Adipocyte (in vitro differentiated cells): ENCODE results near the gene RPS21.

Experiments
- DNase-seq: peaks from one replicate; pipeline ENCODE4 v3.0.0-alpha.2; 2015; ENCODE audit warnings: low read depth
- H3K27me3 ChIP-seq: replicated peaks from 2 replicates; pipeline ENCODE4 v1.7.0; 2013; ENCODE audit warnings: mild to moderate bottlenecking, low read length, moderate library complexity; ENCODE audit not compliant: control insufficient read depth, insufficient read depth
- H3K36me3 ChIP-seq: 2 replicates; pipeline ENCODE4 v1.7.0; 2013; ENCODE audit warnings: low read length, mild to moderate bottlenecking, moderate library complexity; ENCODE audit not compliant: control insufficient read depth, insufficient read depth, severe bottlenecking
- H3K4me1 ChIP-seq: 2 replicates; pipeline ENCODE4 v1.7.0; 2013; ENCODE audit warnings: mild to moderate bottlenecking, low read length, moderate library complexity; ENCODE audit not compliant: control insufficient read depth, insufficient read depth
- H3K4me3 ChIP-seq: 2 replicates; pipeline ENCODE4 v1.7.0; 2013; ENCODE audit warnings: mild to moderate bottlenecking, low read length, moderate library complexity
- H3K9ac ChIP-seq: 2 replicates; pipeline ENCODE4 v1.7.0; 2013; ENCODE audit warnings: mild to moderate bottlenecking, low read length, moderate library complexity
- H3K9me3 ChIP-seq: 2 replicates; pipeline ENCODE4 v1.7.0; 2013; ENCODE audit warnings: mild to moderate bottlenecking, low read length, moderate library complexity; ENCODE audit not compliant: control insufficient read depth

Gene RPS21

DNA sequence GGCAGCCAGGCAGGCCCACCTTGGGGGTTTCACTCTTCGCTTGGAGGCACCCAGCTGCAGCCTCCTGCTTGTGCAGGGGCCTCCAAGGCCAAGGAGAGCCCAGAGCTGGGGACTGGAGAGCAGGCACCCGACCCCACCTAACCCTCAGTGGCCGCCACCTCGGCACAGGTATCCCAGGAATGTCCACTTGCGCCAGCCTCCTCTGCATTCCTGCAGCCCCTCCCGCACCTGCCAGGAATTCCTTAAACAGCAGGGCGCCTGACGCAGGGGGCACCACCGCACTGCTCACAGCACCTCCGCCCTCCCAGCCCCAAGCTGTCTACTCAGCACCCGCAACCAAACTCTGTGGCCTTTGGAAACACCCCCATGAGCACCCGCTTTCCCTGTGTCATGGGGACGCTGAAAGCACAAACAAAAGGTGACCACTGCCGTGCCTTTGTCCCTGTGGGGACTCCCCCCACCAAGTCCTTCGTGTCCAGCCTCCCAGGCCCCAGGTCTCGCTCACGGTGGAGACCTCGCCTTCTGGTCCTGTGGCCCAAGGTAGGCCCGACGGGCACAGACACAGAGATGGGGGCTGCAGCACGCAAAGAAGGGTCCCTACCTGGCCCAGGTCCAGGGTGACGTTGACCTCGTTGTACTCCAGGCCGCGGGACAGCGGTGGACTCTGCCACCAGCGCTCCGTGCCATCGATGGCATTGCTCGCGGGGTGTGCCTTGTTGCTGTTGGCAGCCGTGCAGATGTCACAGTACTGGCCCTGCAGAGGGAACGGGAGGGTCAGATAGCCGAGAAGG is 24.9 kb upstream of the RPS21 start:
- DNase-seq: no peak
- Histone ChIP-seq H3K9me3 (no peaks in the 10 kb centered on the region), H3K27me3 (no peaks in the 10 kb centered on the region), H3K36me3 (no peaks in the 10 kb centered on the region), H3K9ac (no peak overlapping the region), H3K4me1 (peaks cover 25% of the 10 kb centered on the region), H3K4me3 (no peak overlapping the region)

DNA sequence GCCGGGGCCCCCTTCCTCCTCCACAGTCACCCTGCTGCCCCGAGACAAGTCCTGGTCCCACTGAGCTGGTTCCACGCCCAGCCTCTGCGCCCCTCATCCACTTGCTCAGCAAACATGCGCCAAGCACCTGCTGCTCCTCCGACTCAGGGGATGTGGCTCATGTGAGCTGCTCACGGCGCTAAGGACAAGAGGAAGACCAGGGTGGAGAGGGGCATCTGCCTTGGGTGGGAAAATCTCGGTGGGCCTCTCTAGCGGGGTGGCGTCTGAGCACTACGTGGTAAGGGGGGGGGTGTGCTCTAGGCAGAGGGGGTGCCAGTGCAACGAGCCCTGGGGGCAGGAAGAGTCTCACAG is 24.3 kb upstream of the RPS21 start:
- Histone ChIP-seq H3K9ac (no peak overlapping the region), H3K4me1 (peaks cover 21% of the 10 kb centered on the region), H3K27me3 (no peaks in the 10 kb centered on the region), H3K9me3 (no peaks in the 10 kb centered on the region), H3K4me3 (no peak overlapping the region), H3K36me3 (no peaks in the 10 kb centered on the region)
- DNase-seq: no peak

DNA sequence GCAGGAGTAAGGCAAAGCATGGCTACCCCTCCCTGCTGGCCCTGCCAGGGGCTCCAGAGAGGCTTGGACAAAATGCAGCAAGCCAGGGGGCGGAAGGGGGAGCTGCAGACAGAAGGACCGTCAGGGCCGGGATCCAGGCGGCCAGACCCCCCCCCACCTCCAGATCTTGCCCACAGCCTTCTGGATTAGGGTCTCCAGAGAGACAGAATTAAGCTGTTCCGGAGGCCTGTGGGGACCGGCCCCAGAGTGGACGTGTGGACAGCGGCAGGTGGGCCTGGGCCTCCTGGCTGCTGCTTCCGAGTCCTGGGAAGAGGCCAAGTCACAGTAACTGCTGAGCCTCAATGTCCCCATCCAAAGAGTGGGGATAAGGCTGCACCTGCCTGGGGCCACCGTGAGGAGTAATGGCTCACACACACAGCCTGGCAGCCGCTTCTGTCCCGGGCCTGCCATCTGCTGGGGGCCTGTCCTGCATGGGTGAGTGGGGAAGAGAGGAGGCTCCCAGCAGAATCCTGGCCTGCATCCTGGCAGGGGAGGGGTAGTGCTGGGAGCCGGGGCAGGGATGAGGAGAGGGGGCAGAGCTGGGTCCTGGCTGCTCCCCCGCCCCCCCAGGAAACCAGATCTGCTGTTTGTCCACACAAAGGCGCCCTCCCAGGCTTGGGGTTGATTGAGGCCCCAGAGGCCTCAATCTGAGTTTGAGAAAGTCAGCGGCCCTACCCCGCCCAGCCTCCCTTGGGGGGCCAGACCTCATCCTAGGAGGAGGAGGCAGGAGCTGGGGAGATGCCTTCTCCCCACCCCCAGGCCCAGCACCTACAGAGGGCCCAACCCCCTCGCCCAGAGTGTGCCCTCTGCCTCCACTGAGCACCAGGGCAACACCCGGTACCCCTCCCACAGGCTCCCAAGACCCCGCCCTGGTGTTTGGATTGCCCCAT is 23.6 kb upstream of the RPS21 start:
- DNase-seq: no peak
- H3K4me3 ChIP-seq: no peak overlapping the region
- no peaks in the 10 kb centered on the region for H3K27me3 ChIP-seq
- no peak overlapping the region for H3K9ac ChIP-seq
- no peaks in the 10 kb centered on the region for H3K9me3 ChIP-seq
- H3K4me1 ChIP-seq: peaks cover 21% of the 10 kb centered on the region
- H3K36me3 ChIP-seq: no peaks in the 10 kb centered on the region

DNA sequence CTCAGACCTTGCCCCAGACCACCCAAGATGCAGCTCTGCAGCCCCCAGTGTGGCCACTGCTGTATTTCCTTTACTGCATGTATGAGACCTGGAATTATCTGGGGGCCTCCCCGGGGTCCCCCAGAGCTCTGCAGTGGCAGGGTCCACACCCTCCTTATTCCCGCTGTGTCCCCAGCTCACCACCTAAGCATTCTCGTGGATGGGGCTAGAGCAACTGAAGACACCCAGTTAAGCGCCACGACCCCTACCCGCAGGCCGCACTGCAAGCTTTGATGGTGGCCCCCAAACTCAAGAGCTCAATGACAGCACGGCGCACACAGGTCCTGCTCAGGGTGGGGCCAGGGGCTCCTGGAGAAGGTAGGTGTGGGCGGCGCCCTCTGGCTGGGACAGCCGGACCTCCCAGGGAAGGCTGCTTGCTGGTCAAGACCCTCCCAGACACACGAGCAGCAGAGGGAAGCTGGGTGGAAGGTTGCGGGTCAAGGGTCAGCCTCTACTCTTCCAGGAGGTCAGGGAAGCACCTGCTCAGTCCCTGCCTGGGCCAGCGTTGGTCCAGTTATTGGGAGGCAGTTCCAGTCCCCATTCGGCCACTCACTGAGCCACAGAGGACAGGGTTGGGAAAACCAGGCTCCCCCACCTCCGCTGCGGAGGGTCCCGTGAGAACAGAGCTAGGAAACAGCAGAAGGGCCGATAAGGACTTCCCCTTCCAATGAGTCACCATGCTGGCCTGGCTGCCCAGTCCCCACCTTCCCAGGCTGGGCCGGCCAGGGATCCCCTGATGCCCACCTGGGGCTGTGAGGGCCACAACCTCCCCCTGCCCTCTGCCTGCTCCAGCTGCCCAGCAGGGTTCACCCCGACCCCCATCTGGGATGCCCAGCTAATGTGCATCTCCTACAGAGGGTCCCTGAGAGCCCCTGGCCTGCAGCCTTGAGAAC is 22.7 kb upstream of the RPS21 start:
- DNase-seq: no peak
- Histone ChIP-seq H3K36me3 (no peaks in the 10 kb centered on the region), H3K4me1 (peaks cover 21% of the 10 kb centered on the region), H3K4me3 (no peak overlapping the region), H3K27me3 (no peaks in the 10 kb centered on the region), H3K9me3 (no peaks in the 10 kb centered on the region), H3K9ac (no peak overlapping the region)

DNA sequence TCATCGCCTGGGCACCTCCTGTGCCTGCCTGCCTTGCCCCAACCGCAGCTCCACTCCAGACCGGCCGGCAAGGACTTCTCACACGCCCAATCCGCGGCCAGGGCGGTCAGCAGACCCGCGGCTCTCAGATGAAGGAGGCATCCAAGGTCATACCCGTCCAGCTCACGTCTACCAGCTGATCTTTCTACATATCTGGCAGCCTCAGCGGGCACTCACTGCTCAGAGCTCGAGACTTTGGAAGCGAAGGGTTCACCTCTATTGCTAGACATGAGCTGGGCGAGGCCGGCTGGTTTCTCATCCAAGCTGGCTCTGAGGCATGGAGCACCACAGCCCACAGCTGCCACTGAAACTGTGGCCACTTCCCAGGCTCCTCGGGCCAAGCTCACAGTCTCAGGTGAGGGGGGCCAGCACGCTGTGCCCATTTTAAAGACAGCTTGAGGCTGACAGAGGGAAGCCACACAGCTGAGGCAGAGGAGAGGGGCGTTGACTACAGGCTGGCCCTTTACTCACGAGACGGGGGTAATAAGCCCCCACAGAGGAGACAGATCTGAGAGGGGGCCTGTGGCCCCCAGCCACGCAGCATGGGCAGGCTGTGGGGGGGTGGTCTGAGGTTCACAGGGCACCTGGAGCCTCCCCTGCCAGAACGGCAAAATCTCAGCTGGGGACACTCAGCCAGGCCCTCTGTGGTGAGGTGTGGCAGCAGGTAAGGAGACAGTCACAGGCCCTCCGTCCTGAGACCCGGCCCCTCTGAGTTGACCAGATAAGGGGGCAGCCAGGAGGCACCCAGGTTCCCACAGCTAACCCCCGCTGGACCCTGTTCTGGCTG is 21.8 kb upstream of the RPS21 start:
- Histone ChIP-seq H3K27me3 (no peaks in the 10 kb centered on the region), H3K4me3 (no peak overlapping the region), H3K4me1 (peaks cover 28% of the 10 kb centered on the region), H3K9me3 (no peaks in the 10 kb centered on the region), H3K9ac (no peak overlapping the region), H3K36me3 (no peaks in the 10 kb centered on the region)
- DNase-seq: no peak

DNA sequence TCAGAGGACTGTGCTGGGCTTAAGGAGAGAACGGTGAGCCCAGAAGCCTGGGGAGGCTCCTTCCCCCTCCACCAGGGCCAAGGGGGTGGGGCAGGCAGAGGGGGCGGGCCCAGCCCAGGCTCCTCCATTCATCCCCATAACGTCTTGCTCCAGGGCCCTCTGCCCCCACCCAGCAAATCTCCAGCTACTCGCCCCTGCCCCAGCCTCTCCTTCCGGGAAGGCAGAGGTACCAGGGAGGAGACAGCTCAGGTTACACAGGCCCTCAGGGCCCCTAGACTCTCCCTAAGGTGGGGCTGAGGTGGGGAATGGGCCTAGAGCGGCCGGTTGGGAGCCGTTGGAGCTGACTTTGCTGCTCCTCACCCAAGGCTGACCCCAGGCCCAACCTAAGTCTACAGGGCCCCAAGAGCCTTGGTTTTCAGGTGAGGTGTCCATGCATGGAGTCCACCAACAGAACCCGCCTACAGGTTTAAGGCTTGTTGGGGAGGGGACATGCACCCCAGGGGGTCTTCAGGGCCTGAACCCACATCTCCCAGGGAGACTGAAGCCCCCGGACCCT is 21.0 kb upstream of the RPS21 start:
- H3K36me3 ChIP-seq: no peaks in the 10 kb centered on the region
- no peak for DNase-seq
- peak overlapping the region; percentile 76 for H3K4me3 ChIP-seq
- H3K4me1 ChIP-seq: peaks cover 36% of the 10 kb centered on the region
- H3K9me3 ChIP-seq: no peaks in the 10 kb centered on the region
- H3K9ac ChIP-seq: no peak overlapping the region
- no peaks in the 10 kb centered on the region for H3K27me3 ChIP-seq

DNA sequence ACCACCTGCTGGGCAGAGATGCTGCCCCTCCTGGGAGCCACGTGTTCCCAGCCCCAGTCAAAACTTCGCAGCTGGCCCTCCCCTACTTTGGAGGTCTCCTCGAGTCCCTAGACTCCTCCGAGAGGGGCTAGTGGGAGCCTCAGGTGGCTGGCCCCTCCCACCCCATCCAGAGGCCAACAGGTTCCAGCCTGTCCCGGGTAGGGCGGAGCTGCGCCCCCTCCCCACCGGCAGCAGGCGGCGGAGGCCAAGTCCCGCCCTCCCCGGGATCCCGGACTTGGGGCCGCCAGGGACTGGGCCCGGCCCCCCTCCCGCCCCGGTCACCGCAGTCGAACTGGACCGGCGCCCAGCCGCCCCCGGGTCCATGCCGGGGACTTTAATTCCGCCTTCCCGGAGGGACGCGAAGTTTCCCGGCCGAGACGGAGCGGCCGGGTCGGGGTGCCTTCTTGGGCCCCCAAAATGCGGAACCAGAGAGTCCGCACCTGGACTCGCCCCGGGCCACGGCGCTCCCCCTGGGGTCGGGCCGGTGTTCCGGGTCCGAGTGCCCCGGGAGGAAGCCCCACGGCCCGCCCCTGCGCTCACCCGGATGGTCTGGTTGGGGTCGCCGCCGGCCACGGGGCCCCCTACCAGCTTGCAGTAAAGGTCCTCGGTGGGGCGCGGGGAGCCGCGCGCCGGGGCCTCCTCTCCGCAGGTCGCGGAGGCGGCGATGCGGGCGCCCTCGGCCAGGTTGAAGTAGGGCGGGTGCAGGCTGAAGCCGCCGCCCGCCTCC is 20.4 kb upstream of the RPS21 start:
- Histone ChIP-seq H3K27me3 (no peaks in the 10 kb centered on the region), H3K9ac (peak overlapping the region; percentile 68), H3K9me3 (no peaks in the 10 kb centered on the region), H3K36me3 (no peaks in the 10 kb centered on the region), H3K4me3 (peak overlapping the region; percentile 76), H3K4me1 (peaks cover 38% of the 10 kb centered on the region)
- peak; percentile 21 for DNase-seq

DNA sequence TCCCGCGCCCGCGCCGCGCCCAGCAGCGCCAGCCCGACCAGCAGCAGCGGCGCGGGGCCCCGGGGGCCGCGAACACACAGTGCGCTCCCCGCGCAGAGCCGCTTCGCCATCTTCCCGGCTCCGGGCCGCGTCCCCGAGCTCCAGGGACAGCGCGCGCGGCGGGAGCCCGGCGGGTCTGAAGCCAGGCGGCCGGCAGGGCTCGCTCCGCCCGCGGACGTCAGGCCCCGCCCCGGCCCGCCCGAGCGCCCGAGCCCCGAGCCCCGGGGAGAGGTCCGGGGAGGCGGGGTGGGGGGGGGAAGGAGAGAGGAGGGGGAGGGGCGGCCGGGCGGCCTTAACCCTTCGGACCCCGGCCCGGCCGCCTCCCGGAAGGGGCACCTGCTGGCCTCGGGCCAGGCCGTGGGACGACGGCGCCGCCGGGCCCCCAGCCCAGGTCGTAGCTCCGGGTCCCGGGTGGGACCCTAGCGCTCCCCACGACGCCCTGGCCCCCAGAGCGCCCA is 19.7 kb upstream of the RPS21 start, which contains the start of gene LAMA5:
Gene LAMA5, minus strand, starts transcription at position 177 of the 497 bp plus-strand sequence. Its CDS starts 67 bp downstream, at position 110.
- H3K36me3 ChIP-seq: no peaks in the 10 kb centered on the region
- no peaks in the 10 kb centered on the region for H3K27me3 ChIP-seq
- DNase-seq: peak; percentile 83
- peak within 1 kb of the TSS; percentile 68 for H3K9ac ChIP-seq
- H3K9me3 ChIP-seq: no peaks in the 10 kb centered on the region
- peaks cover 38% of the 10 kb centered on the region for H3K4me1 ChIP-seq
- peak within 1 kb of the TSS; percentile 76 for H3K4me3 ChIP-seq

DNA sequence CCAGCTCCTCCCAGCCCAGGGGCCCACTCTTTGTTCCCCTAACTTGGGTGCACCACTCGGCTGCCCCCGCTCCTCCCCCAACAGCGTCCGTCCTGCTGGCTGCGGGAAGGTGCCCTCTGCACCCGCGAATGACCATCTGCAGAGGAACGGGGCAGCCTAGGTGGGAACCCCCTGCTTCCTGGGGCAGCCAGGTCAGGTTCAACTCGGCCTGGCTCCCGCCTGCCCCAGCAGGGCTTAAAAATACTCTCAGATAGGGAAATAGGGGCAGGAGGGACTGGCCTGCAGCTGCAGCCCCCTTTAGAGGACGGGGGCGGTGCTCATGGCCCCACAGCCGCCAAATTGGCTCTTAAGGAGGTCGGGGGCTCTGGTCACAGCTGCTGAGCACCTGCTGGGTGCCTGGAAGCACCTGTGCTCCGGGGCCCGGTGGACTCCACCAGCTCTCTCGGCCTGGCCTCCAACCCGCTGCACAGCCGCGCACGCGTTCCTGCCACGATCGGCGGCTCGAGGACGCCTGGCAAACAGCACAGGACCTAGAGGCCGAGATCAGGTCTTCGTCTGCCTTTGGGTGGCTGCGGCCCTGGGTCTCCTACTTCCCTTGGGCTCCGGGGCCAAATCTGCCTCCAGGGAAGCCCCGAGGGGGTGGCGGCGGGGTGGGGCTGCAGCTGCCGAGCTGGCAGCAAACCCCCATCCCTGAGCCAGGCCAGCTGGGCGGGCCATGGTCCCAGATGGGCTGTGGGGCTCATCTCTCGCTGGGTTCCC is 19.1 kb upstream of the RPS21 start:
- H3K9ac ChIP-seq: no peak overlapping the region
- H3K4me3 ChIP-seq: peak overlapping the region; percentile 33
- no peaks in the 10 kb centered on the region for H3K27me3 ChIP-seq
- no peaks in the 10 kb centered on the region for H3K36me3 ChIP-seq
- H3K4me1 ChIP-seq: peaks cover 38% of the 10 kb centered on the region
- DNase-seq: no peak
- no peaks in the 10 kb centered on the region for H3K9me3 ChIP-seq
